NCI-H526 treated with DMSO at 0.1 percent for 48 hours (cell line): Measurements from ENCODE around the gene PEA15.

ENCODE experiments used
- DNase-seq: peaks from one replicate; lab custom pipeline; 2025; lab: John Stamatoyannopoulos, UW

Gene PEA15

DNA sequence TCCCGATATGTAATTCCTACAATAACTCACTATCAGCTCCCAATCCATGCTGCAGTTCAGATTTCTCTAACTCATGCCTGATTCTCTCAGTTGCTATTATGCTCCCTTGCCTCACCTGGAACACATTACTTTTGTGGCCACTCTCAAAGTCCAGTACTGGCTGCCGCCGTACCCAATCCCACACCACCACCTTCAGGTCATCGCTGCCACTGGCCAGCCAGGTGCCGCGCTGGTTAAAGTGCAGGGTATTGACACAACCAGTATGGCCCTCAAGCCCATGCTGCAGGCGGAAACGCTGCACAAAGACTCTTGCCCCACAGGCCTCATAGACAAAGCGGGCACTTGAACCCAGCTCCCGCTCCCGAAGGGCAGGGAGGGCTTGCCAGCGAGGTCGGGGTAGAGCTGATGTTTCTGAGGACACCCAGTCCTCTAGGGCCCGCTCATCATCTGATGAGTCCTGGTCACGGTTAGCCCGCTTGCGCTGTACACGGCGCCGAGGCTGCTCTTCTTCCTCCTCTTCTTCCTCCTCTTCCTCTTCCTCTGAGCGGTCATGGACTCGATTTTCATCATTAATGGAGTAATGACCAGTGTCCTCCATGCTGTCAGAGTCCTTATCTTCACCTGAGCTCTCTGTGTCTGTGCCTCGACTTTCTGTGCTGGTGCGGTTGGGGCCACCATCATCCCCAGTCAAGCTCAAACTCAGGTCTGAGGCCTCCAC lies 34.6 kb downstream of the PEA15 start:
- no peak for DNase-seq

DNA sequence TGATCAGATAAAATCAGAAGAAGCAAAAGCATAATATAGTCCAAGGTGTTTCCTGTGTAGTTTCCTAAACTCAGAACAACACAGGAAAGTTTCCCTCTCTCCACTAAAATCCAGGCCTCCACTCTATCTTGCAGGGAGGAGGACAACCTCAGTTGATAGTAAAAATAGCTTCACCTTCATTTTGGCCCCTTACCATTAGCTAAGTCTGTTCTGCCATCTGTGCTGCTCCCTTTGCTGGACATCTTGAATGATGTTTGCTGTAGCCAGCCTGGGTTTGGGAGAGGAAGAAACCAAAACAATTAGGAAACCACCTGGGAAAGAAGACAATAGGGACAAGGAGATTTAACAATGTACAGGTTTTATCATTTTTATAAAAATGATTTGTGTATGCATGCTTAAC lies 38.6 kb downstream of the PEA15 start:
- no peak for DNase-seq

DNA sequence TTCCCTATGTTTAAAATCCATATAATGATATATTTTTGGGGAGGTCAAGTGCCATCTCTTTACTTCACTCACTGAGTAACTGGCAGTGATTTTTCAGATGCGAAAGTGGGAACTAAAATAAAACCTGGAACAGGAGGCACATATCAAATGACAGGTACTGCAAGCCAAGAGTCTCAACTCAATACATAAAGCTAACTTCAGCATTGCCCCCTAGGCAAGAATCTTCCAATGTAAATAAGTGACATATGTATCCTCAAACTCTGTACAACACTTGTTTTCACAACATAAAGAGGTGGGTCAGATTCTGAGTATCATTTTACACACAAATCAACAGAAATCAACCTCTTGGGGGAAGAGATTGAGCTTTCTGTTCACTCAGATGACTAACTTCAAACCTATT lies 39.0 kb downstream of the PEA15 start:
- DNase-seq, result no peak

DNA sequence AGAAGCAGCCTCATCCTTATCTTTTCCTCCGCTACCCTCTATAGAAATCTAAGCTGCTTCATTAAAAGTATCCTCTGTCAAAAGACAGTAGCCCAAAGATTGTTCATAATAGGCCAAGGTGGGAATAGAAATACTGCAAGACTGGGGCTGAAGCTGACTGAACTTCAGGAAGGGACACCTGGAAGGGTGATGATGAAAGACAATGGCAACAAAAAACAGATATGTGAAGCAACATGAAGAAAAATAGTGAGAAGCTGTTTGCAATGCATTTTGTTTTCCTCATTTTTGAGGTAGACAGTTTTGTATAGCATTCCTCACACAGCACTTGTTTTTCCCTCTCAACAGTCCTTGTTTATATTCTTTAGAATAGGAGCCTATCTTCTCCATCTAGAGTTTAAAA lies 40.2 kb downstream of the PEA15 start:
- DNase-seq, result no peak

DNA sequence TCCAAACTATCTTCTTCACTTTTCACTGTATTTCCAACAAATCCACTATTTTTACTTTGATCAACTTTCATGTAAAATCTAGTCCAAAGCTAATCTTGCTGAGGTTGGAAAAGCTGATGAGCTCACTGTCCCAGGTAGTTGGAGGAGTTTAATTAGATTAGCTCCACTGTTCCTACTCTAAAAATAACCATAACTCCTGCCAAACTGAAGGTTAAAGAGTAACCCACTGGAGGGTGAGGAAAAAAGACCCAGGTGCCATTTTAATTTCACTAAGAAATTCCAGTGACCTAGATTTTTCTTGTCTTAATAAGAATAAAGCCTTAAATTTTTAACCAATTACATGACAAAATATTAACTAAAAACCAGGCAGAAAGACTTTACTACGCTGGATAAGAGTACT lies 41.9 kb downstream of the PEA15 start:
- DNase-seq, result no peak

DNA sequence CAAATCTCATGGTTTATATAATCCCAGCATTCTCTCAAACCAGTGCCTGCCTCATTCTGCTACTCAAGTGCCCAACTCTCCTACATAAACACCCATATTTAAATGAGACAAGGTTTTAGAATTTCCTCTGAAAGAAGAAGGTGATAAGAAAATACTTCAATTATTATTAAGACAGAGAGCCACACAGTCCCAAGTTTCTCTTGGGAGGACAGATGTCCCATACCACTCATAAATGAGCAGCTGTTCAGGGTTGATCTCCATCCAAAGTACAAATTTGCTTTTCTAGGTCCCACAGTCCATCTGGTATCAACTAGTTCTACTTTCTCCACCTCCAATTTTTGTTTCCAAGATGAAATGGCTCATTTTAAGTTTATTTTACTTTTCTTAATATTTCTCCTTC lies 45.8 kb downstream of the PEA15 start:
- no peak for DNase-seq

DNA sequence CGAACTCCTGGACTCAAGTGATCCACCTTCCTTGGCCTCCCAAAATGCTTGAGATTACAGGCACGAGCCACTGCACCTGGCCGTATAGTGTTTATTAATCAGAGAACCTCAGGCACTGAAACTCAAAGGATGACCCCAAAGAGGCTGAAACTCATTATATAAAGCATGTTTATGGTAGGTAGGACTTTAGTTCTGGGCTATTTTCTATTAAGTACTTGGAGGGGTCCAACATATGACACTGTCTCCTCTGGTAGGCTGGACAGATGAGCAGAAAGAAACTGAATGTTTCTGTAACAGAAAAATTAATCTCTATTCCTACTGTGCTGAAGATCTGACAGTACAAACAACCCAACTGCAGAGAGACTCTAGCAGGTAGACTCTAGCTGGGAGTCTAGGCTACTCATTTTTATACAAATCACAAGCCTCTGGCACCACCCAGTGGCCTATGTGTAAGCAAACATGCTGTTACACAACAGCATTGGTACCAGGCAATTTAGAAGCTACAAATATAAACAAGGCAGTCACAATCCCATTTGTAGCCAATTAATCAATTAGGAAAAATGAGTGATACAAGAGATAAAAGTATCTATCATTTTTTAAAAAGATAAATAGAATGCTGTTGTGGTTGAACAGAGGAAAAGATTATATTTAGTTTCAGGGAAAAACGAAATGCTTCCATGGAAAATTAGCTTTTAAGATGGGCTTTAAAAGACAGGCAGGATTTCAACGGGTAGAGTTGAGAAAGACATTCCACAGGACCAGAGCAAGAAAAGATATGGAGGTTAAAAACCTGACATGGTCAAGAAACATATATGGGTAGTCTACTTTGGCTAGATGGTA lies 46.7 kb downstream of the PEA15 start:
- peak; percentile 46 for DNase-seq

DNA sequence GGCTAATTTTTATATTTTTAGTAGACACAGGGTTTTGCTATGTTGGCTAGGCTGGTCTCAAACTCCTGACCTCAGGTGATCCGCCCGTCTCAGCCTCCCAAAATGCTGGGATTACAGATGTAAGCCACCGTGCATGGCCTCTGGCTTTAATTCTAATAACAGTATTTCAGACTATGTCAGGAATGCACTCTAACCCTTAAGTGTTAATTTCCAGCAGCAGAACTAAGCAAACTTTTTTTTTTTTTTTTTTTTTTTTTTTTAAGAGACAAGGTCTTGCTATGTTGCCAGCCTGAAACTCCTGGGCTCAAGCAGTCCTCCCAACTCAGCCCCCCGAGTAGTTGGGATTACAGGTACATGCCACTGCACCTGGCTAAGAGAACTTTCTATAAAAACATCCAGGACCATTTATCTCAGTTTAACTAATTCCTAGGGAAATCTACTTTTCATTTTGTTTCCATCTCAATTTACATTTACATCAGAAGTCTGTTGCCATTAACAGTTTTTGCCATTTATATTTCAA lies 50.7 kb downstream of the PEA15 start:
- DNase-seq, result no peak

DNA sequence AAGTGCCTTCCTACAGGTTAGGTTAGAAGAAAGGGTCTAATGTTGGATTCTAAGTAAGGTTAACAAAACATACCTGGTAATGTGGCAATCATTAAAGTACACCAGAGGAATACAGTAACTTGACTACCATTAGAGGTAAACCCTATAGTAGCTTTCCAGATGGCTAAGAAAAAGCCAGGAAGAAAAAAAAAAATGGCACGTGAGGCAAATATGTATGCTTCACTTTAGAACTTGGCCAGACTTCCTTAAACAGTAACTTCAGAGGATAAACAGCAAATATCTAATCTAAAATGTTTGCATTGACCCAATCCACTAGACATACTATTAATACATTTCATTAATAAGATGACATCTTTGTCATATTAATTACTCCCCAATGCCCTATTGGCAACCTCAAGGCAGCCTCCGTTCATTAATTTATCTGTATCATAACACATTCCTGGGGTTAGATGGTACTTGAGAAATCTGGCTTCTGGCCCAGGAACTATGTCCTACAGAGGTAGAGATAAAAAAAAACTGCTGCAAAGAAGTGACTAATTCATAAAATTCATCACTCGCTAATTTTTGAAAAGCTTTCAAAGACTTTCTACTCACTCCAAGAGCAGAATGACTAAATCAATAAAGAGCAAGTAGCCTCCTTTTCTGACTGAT lies 51.3 kb downstream of the PEA15 start:
- no peak for DNase-seq

DNA sequence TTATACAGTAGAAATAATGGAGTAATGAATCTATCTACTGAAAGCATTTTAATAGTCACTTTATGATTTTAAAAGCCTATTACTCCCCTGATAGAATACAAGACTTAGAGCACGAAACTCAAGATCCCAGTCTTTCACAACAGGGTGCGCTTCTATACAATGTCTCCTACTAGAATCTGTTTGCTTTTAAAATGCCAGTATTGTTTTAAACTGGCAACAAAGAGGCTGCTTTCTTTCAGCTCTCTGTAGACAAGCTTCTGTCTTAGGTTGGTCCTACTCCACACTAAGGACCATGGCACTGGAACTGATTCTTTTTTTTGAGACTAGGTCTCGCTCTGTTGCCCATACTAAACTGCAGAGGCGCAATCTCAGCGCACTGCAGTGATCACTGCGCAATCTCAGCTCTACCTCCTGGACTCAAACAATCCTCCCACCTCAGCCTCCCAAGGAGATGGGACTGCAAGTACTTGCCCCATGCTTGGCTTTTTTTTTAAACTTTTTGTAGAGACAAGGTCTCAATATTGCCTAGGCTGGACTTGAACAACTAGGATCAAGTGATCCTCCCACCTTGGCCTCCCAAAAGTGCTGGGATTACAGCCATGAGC lies 52.3 kb downstream of the PEA15 start:
- DNase-seq, result no peak

DNA sequence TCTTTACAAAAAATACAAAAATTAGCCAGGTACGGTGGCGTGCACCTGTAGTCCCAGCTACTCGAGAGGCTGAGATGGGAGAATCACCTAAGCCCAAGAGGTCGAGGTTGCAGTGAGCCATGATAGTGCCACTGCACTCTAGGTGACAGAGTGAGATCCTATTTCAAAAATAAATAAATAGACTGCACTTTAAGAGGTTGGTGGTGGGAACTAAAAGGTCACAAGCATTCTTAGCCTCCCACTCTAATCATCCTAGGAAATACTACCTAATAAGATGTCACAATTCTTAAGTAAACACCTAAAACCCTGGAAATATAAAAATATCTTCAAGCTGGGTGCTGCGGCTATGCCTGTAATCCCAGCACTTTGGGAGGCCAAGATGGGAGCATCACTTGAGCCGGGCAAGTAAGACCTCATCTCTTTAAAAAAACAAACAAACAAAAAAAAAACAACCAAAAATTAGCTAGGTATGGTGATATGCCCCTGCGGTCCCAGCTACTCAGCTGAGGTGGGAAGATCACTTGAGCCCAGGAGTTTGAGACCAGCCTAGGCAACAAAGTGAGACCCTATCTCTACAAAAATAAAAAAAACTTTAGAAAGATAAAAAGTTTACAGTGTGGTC lies 53.1 kb downstream of the PEA15 start:
- DNase-seq, result no peak

DNA sequence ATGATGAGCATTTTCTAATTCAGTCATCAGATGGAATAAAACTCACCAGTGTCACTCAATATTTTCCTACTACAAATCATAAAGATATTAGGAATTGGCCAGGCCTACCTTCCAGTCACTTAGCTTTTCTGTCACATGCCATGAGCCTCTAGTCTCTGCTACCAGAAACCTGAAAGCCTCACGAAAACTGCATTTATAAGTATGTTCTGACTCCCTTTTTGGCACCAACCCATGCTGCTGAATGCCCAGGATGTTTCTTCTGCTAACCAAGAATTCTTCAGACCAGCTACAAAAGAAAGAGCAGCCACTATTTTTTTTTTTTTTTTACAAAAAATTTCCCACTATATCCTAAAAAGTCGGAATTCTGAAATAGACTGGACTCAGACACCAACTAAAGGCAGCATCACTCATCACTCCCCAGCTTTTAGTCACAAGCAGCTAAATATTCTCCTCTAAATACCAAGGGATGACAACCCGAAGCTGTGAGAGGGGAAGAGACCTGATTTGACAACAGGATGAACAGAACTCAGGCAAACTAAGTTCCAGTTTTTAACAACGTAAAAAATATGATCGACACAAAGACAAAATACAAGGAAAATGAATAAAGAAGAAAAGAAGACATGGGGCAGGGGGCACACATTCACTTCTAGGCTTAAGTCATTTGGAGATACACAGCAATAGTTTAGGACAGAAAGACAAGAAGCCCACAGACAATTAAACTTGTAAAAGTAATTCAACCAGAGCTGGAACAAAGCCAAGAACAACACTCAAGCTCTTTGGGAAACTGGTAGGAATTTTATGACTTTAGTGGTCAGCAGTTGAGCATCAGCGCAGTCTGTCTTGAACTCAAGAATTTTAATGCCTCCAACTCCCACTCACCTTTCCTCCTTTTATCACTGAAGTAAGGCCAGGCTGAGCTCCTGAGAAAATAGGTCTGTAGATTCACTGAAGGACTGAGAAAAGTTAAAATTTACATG lies 55.5 kb downstream of the PEA15 start:
- no peak for DNase-seq

DNA sequence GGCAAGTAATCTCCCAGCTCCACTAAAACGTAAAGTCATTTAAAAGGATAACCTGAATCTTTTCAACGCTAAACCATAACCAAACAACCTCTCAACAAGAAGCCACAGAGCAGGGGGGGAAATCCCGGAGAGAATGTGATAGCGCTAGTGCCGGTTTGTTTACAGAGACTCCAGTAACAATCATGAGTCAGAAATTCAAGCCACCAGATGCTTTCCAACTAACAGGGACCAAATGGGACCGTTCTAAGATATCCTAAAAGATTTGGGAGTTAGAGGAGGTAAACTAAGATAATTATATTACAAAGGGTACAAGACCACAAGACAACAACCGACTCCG lies 56.3 kb downstream of the PEA15 start:
- peak; percentile 87 for DNase-seq

DNA sequence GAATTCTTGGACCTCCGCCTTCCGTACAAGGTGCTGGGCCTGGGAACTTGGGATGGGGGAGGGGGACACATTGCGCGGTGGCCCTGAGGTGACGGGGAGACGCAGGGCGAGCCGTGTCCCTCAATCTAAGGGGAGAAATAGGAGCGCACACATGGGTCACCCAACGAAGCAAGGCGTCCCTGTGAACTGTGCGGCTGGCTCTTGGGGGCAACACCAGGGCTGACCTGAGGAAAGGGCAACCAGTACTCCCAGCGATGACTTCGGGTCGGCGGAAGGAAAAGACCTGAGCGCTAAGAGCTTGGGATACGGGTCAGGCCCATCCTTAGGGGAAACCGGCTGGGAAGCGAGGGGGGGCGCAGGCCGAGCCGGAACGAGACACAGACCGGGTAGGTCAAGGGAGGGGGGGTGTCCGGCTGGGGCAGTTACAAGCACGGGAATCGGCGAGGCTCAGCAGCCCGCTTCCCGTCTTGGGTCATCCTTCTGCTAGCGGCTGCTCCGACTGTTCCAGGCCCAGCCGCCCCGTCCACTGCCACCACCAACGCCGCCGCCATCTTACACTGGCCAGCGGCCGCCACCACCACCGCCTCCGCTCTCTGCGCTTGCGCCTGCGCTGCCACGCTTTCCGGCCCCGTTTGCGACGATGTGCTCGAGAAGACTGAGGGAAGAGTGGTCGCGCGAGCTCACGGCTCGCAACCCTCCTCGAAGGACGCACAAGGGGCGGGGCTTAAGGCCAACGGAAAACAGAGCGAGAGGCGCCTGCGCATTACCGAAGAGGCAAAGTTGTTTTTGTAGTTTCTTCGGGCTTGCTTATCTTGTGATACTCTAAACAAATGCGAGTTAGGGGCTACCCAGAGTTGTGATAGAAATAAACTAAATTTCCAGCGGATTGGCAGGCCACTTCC lies 57.0 kb downstream of the PEA15 start, which contains the start of gene DCAF8:
TSS of gene DCAF8 (minus strand) at position 657 of the 902 bp plus-strand sequence. CDS start 18,541 bp downstream, outside the sequence.
- peak; percentile 98 for DNase-seq

DNA sequence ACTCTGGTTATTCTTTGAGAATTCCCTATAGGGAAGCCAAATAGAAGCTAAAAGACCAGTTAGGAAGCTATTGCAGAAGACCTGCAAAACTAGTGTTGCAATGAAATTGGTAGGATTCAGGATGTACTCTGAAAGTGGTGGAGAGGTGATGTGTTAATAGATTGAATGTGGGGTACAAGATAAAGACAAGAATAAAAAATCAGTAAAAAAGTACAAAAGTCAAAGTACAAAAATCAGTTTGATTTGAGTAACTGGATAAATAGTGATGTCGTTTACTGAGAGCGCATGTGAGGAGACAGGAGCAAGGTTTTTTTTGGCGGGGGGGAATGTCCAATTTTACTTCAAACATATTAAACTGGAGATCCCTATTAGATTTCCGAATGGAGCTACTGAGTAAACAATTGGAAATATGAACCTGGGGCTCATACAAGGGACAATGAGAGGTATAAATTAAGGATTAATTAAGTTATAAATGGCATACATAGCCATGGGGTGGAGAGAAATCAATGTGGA lies 59.7 kb downstream of the PEA15 start:
- no peak for DNase-seq
